Activated CD8-positive, alpha-beta memory T cell treated with anti-CD3 and anti-CD28 coated beads, Interleukin-2, amount 50 U/mL, for 1 hour (primary cell): ENCODE data around the gene BAIAP2L1.
"Not testable (repeated sequence)": the region's sequence is repeated elsewhere in the genome, so short reads cannot be mapped to it uniquely, and the experiment has no call there.

Experiments
- DNase-seq: peaks from one replicate; pipeline ENCODE4 v3.0.0-alpha.2; 2020; ENCODE audit errors: extremely low read depth

BAIAP2L1 gene

DNA sequence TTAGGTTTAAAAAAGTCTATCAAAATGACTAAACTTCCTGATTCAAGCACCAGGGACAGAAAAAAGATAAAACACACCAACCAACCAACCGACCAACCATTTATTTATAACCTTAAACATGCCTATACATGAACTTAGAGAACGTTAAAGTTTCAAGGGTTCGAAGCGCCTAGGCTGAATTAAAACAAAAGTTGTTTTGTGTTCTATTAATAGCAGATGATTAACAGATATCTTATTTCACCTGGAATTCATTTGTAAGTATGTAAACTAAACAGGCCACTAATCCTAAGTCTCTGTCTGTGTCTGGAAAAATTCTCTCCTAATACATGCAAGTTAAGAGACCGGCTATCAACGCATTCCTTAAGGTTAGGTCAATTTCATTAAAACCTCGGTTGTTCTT is 1.4 kb downstream of the BAIAP2L1 start:
- DNase-seq: no peak

GRCh38 chr7:98398567-98399372 is 2.1 kb downstream of the BAIAP2L1 start:
- no peak for DNase-seq

DNA sequence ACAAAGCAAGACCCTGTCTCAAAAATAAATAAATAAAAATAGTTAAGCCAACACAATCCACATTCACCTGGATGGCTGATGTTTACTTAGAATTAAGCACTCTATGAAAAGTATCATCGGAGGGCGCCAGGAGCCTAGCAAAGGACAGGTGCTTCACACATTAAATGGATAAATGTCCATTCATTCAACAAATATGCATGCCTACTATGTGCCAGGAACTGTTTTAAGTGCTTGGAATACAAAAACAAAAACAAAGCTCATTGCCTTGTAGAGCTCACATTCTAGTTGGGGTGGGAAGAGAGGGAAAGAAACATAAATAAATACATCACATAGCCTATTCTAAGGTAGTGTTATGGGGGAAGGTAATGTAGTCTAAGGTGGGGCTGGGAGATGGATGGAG is 4.1 kb downstream of the BAIAP2L1 start:
- DNase-seq: no peak

DNA sequence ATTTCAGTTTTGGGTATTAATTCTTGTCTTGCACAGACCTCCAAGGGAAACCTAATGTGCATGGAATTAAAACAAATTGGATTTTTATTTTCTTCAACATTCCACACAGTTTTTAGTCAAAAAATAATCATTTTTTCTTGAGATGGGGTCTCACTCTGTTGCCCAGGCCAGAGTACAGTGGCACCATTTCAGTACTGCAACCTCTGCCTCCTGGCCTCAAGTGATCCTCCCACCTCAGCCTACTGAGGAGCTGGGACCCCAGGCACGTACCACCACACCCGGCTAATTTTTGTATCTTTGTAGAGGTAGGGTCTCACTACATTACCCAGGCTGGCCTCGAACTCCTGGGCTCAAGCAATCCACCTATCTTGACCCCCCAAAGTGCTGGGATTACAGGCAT is 4.9 kb downstream of the BAIAP2L1 start:
- DNase-seq: no peak

DNA sequence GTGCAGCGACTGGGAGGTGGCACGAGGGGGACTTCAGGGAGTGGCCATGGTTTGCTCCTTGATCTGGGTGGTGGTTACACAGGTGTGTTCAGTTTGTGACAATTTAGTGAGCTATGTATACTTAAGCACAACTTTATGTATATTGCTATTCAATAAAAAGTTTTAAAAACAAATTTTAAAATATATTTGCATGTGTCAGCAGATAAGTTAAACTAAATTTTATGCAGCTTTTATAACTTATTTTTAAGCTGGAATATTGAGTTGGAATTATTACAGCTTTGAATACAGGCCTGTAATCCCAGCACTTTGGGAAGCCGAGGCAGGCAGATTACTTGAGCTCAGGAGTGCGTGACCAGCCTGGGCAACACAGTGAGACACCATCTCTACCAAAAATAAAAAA is 5.4 kb downstream of the BAIAP2L1 start:
- no peak for DNase-seq

GRCh38 chr7:98394377-98394836 is 6.5 kb downstream of the BAIAP2L1 start:
- DNase-seq: no peak

DNA sequence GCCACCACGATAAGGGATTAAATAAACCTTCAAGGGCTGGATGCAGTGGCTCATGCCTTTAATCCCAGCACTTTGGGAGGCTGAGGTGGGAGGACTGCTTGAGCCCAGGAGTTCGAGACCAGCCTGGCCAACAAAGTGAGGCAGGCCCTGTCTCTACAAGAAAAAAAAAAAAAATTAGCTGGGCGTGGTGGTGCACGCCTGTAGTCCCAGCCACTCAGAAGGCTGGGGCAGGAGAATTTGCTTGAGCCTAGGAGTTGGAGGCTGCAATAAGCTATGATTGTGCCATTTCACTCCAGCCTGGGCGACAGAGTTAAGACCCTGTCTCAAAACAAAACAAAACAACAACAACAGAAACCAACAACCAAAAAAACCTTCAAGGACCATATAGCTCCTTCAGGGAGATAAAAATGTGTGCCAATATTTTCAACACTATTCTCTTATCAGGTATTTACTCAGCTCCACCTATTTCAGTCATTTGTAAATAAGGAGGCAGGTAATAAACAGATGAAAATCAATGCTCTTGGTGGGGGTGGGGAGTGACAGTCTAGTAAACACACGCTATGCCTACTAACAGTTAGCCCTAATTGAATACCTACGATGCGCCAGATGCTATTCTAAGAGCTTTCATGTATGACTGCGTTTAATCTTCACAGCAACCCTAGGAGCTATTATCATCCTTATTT is 13.2 kb downstream of the BAIAP2L1 start:
- DNase-seq: no peak

- no peak for DNase-seq
Measured at GRCh38 chr7:98387131-98387530, 13.8 kb downstream of the BAIAP2L1 start.

GRCh38 chr7:98385532-98385931 is 15.4 kb downstream of the BAIAP2L1 start:
- DNase-seq: not testable (repeated sequence)

- no peak for DNase-seq
Measured at GRCh38 chr7:98378210-98378819, 22.6 kb downstream of the BAIAP2L1 start.

DNA sequence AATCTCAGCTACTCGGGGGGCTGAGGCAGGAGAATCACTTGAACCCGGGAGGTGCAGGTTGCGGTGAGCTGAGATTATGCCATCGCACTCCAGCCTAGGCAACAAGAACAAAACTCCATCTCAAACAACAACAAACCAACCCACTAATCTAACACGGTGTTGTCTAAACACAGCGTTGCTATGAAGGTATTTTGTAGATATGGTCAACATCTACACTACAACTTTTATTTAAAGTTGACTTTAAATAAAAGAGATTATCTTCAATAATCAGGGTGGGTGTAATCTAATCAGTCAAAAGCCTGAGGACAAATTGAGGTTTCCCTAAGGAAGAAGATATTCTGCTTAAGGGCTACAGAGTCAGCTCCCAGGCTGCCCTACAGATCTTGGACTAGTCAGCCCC is 24.2 kb downstream of the BAIAP2L1 start:
- DNase-seq: no peak

DNA sequence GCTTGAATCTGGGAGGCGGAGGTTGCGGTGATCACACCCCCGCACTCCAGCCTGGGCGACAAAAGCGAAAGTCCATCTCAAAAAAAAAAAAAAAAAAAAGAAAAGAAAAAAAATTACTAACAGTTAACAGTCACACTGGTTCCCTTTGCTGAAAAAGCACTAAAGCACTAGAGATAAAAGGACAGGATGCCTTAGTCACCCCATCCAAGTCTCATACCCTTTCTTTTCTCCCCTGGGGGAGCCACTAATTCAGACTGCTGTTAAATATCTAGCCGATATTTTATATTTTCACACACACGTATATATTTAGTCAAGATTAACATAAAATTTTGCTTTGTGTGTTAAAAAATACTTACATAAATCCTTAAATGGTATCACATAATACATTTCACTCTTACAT is 25.2 kb downstream of the BAIAP2L1 start:
- no peak for DNase-seq

DNA sequence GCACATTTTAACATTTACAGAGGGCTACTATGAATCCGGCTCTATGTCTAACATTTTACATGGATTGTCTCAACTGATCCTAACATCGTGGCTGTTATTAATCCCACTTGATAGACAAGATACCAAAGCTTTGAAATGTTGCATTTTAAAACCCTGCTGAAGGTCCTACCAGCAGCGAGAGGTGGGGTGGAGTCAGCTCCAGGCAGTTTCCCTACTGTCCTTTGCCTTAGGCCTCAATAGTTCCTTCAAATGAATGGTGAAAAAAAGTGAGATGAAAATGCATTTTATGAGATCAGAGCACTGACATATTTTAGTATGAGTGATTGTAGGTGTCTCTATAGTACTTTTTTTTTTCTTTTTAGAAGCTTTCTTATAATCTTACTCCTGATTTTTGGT is 26.6 kb downstream of the BAIAP2L1 start:
- no peak for DNase-seq

- no peak for DNase-seq
Measured at GRCh38 chr7:98372993-98373392, 27.9 kb downstream of the BAIAP2L1 start.

DNA sequence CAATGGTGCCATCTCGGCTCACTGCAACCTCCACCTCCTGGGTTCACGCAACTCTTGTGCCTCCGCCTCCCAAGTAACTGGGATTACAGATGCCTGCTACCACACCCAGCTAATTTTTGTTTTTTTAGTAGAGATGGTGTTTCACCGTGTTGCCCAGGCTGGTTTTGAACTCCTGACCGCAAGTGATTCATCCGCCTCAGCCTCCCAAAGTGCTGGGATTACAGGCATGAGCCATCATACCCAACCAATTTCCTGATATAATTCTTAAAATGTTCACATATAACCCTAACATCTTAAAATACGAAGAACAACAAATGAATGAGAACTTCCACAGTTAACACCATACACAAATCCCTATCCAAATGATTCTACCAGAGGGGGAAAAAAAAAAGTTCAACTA is 31.2 kb downstream of the BAIAP2L1 start:
- no peak for DNase-seq

DNA sequence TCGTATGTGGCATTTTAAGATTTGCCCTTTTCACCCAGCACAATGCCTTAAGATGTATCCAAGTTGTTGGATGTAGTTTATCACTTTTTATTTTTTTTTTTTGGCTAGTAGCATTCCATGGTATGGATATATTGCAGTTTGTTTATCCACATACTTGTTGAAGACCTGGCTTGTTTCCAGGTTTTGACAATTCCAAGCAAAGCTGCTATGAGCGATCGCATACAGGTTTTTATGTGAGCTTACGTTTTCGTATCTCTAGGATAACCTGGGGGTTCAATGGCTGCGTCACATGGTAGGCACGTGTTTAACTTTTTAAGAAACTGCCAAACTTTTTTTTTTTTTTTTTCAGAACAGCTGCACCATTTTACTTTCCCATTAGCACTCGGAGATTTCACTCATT is 32.2 kb downstream of the BAIAP2L1 start:
- DNase-seq: no peak

DNA sequence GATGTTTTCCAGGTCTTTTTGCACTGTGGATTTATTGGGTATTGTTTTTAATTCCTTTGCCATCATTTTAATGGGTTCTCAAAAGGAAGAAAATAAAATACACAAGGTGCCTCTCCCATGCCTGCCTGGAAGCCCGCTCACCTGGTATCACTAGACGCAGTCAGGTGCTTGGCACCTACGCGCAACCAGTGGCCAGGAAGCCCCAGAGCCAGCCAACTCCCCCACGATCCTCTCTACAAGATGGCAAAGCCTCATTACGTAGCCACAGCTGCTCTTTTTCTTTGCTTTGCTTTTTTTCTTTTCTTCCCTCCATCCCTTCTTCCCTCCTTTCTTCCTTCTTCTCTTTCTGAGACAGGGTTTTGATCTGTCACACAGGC is 34.3 kb downstream of the BAIAP2L1 start:
- DNase-seq: no peak

DNA sequence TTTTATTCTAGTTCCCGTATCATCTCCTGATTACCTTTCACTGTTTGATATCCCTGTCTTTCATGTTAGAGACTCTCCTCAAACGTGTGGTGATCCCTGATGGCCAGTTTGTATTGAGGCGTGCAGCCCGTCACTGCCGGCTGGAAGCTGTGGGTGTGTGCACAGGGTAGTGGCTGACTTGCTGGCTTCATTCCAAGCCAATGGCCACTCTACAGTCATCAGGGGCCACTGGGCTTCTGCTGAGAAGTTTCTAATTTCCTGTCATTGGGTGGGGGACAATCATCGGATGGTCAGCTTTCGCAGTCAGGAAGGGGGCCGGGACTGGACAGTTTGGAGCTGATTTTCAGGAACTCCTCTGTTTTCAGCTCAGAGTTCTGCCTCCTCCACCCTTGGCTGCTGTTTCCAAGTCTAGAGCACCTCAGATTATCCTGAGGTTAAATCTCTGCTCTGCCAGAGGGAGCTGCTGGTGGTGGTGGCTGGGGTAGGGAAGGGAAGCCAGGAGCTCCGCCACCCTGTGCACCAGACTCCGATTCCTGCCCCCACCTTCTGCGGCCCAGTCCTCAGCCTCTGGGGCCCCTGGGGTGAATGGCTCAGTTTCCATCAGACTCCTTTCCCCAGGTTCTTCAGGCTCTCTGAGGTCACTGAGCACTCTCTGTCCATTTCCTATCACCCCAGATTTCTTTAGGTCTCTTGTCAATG is 34.9 kb downstream of the BAIAP2L1 start:
- DNase-seq: no peak

DNA sequence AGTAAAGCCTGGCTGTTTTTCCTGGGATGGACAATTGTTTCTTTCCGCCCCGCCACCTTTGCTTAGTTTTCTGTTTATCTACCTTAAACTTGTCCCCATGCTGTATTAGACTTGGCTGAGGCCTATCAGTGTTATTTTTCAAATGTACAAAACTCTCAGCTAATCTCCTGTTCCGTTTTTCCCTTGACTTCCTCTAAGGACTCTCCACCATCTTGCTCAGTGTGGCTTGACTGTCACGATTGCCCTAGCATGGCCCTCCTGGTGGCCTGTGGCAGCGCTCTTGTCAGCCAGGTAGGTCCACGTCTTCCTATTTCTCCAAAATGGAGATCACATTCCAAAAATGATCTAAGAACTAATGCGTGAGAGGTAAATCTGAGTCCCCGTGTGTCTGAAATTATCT is 36.7 kb downstream of the BAIAP2L1 start:
- DNase-seq: no peak

DNA sequence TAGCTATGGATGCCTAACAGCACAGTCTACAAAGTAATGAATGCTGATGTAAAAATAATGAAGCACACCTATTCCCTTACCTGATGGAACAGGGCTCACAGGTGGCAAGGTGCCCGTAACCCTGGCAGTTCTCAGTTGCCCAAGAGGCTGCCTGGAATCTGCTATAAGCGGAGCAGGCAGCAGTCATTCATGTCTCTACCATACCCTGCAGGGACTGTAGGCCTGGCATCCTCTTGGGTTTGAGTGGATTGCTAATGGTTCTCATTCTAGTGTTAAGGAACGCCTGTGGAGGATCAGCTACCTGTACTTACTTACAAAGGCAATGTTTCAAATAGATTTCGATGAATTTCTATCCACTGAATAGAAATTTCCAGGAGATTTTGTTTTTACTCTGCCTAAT is 38.4 kb downstream of the BAIAP2L1 start:
- no peak for DNase-seq

DNA sequence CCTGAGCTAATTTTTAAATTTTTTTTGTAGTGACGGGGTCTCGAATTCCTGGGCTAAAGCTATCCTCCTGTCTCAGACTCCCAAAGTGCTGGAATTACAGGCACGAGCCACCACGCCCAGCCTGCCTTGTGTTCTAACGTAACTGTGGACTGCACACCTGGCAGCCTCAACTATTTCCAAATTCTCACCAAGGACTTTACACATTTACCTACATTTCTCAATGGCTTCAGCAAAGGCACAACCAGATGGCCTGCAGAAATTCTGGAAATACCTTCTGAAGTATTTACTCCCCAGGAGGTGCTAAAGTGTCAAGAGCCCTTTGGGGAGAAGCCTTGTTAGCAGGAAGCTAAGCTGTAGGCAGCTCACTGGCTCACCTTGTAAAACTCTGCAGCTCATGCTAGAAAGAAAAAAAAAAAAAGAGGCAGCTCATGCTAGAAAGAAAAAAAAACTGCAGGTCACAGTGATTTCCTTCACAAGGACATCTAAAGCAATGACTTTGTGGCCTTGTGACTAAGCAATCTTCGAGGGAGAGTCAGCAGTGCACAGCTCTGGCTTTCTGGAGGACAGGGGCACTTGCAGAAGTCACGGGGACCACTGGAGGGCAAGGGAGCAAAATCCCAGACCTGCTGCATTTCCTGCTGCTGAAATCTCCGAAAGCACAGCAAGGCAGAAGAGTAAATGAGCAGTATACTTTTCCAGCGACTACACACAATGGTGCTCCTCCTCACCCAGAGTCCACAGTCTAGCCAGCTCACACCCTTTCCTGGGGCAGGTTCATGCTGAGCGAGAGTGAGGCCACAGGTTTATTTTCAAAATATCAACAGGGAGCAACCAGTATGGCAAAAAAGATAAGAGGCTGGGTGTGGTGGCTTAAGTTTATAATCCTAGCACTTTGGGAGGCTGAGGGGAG is 40.4 kb downstream of the BAIAP2L1 start:
- DNase-seq: no peak
